Activated naive CD8-positive, alpha-beta T cell treated with anti-CD3 and anti-CD28 coated beads, Interleukin-2, amount 50 U/mL, for 16 hours (primary cell): ENCODE measurements around the gene TPPP2.

ENCODE experiments used
- DNase-seq: peaks from one replicate; pipeline ENCODE4 v3.0.0-alpha.2; 2020; ENCODE audit warnings: low read depth, low spot score

The TPPP2 gene

GRCh38 chr14:21075719-21076437 is 45.9 kb downstream of the TPPP2 start:
- DNase-seq, result no peak

- no peak for DNase-seq
These were observed 47.7 kb downstream of the TPPP2 start for GRCh38 chr14:21077672-21078071.

GRCh38 chr14:21078287-21078686 is 48.3 kb downstream of the TPPP2 start:
- DNase-seq, result no peak

- DNase-seq, result no peak
These were observed 48.7 kb downstream of the TPPP2 start for GRCh38 chr14:21078726-21079125.

- no peak for DNase-seq
These were observed 51.6 kb downstream of the TPPP2 start for GRCh38 chr14:21081521-21082142.
